Mucosa of rectum (tissue), 2 donors: ENCODE results near the gene GBX1.
A peak's percentile ranks its signal among the peaks of the same experiment; 100 is the strongest.

Source experiments
- H3K27ac ChIP-seq, 2 donors: one replicate each; pipeline ENCODE4 v1.7.0; 2013; ENCODE audit warnings: inconsistent platforms in 2 of 2, low read depth in 2 of 2, low read length in 2 of 2
- H3K27me3 ChIP-seq, 2 donors: one replicate each; pipeline ENCODE4 v1.7.0; 2013; ENCODE audit warnings: low read length in 2 of 2; ENCODE audit not compliant: control insufficient read depth in 2 of 2, insufficient read depth in 2 of 2
- H3K36me3 ChIP-seq, 2 donors: one replicate each; pipeline ENCODE4 v1.7.0; 2013; ENCODE audit warnings: low read length in 2 of 2; ENCODE audit not compliant: control insufficient read depth in 2 of 2, insufficient read depth in 2 of 2
- H3K4me1 ChIP-seq, 2 donors: one replicate each; pipeline ENCODE4 v1.7.0; 2013; ENCODE audit warnings: low read length in 2 of 2, mild to moderate bottlenecking in 1 of 2; ENCODE audit not compliant: control insufficient read depth in 2 of 2, insufficient read depth in 2 of 2
- H3K4me3 ChIP-seq, 2 donors: one replicate each; pipeline ENCODE4 v1.7.0; 2013; ENCODE audit warnings: low read length in 2 of 2
- H3K9ac ChIP-seq, 2 donors: one replicate each; pipeline ENCODE4 v1.7.0; 2013; ENCODE audit warnings: low read length in 2 of 2, low read depth in 1 of 2, mild to moderate bottlenecking in 1 of 2
- H3K9me3 ChIP-seq, 2 donors: one replicate each; pipeline ENCODE4 v1.7.0; 2013; ENCODE audit warnings: low read length in 2 of 2; ENCODE audit not compliant: control insufficient read depth in 2 of 2
- donor health status: healthy.
- donor health status: Normal muscosa, but diverticular disease.

Gene GBX1

GRCh38 chr7:151114151-151115090 is 53.1 kb downstream of the GBX1 start:
- Histone ChIP-seq H3K9me3 (no peaks in the 10 kb centered on the region), H3K27ac (no peak overlapping the region), H3K27me3 (no peaks in the 10 kb centered on the region), H3K4me1 (peaks cover 7 to 20% of the 10 kb centered on the region in 2 donors), H3K4me3 (peak overlapping the region; percentile 41 to 47), H3K9ac (peak overlapping the region in 1 of 2 donors; percentile 53), H3K36me3 (peaks cover 12 to 23% of the 10 kb centered on the region in 2 donors)

DNA sequence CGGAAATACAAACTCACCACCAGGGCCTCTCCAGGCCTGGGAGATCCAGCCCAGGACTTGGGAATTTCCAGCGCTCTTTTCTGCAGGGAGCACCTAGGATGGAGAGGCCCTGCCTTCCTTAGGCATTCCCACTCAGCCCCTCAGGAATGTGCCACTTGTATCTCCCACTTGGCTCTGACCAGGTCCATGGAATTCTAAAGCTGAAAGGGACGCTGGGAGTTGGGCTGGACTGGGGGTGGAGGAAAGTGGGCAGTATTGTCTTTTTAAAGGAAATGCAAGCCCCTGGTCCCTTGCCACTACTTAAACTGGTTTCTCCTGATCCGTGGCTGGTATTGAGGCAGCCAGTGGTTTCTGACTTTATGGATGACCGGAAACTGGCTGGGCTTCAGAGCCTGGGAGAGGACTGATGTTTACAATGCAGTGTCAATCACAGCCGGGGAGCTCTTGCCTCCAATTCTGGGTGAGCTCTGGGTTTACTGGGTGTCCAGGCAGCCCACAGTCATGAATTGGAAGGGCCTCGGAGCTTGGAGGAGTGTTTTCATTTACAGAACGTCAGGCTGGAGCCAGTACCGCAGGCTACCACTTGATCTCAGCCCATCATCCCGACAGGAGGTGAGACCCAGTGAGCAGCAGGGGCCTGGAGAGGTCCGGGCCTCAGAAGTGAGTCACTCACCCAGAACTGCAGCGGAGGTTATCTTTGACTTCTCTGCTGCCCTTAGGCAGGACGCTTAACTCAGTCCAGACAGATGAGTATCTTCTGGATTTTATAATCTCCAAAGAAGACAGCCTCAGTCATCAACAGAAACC is 53.9 kb downstream of the GBX1 start:
- no peak overlapping the region for H3K27ac ChIP-seq
- no peaks in the 10 kb centered on the region for H3K9me3 ChIP-seq
- H3K36me3 ChIP-seq, result peaks cover 4 to 16% of the 10 kb centered on the region in 2 donors
- peak overlapping the region; percentile 41 to 47 for H3K4me3 ChIP-seq
- H3K27me3 ChIP-seq, result no peaks in the 10 kb centered on the region
- no peak overlapping the region for H3K9ac ChIP-seq
- peaks cover 7 to 20% of the 10 kb centered on the region in 2 donors for H3K4me1 ChIP-seq

DNA sequence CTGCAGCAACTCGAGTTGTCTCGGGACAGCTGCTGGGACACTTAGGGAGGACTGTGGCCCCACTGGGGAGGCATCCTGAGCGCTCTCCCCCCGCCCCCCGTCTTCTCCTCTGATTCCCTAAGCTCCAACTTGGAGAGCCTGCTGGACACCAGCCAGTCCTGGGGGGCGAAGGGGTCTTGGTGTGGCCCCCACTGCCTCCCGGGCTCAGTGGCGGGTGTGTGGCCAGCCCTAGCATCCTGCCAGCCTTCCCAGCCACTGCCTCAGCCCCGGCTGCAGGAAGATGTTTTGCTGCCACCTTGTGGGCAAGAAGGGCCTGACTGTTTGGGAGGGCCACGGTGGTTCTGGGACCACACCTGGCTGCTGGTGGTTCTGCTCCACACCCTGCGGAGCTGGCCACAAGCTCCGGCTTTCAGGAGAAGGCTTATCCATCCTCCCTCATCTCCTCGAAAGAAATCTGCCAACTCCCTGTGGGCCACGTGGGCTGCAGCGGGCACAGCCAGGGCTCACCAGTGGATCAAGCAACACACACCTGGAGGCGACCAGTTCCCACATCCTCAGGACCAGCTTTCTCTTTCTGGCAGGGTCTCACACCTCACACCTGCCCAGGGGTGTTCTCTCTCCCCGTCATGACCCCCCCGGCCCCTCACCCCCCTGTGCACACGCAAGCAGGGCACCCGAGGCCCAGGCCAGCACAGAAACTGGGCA is 56.4 kb downstream of the GBX1 start:
- H3K27ac ChIP-seq, result no peak overlapping the region
- H3K9me3 ChIP-seq, result no peaks in the 10 kb centered on the region
- H3K4me1 ChIP-seq, result peaks cover 7 to 16% of the 10 kb centered on the region in 2 donors
- H3K27me3 ChIP-seq, result no peaks in the 10 kb centered on the region
- H3K4me3 ChIP-seq, result no peak overlapping the region
- H3K9ac ChIP-seq, result no peak overlapping the region
- no peaks in the 10 kb centered on the region for H3K36me3 ChIP-seq

DNA sequence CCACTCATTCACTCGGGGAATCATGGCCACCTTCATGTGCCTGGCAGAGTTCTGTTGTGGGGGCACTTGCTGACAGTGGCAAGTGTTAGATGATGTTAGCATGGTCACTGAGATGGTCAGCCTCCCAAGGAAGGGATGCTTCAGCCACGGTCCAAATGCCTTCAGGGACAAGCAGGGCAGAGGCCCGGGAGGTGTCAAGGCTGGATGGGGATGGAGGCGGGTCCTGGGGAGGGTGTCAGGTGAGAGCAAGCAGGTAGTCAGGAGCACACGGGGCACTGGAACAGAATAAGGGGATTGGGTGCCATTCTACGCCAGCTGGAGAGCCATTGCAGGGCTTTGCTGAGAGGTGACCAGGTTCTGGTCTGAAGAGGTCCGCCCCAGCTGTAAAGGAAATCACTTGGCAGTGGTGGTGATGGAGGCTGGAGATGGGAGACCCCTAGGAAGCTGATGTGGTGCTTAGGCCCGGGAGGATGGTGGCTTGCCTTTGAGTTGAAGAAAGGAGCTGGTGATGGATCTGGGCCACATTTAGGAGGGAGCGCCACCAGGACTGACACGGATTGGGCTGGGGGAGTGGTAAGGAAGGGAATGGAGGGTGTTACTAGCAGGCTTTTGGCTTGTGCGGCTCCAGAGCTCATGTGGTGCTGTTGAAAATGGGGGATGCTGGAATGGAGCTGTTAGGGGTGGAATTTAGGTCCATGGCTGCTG is 57.1 kb downstream of the GBX1 start:
- peaks cover 3 to 10% of the 10 kb centered on the region in 2 donors for H3K4me1 ChIP-seq
- no peaks in the 10 kb centered on the region for H3K36me3 ChIP-seq
- no peak overlapping the region for H3K9ac ChIP-seq
- no peaks in the 10 kb centered on the region for H3K27me3 ChIP-seq
- H3K9me3 ChIP-seq, result no peaks in the 10 kb centered on the region
- peak overlapping the region in 1 of 2 donors; percentile 16 for H3K27ac ChIP-seq
- H3K4me3 ChIP-seq, result no peak overlapping the region

DNA sequence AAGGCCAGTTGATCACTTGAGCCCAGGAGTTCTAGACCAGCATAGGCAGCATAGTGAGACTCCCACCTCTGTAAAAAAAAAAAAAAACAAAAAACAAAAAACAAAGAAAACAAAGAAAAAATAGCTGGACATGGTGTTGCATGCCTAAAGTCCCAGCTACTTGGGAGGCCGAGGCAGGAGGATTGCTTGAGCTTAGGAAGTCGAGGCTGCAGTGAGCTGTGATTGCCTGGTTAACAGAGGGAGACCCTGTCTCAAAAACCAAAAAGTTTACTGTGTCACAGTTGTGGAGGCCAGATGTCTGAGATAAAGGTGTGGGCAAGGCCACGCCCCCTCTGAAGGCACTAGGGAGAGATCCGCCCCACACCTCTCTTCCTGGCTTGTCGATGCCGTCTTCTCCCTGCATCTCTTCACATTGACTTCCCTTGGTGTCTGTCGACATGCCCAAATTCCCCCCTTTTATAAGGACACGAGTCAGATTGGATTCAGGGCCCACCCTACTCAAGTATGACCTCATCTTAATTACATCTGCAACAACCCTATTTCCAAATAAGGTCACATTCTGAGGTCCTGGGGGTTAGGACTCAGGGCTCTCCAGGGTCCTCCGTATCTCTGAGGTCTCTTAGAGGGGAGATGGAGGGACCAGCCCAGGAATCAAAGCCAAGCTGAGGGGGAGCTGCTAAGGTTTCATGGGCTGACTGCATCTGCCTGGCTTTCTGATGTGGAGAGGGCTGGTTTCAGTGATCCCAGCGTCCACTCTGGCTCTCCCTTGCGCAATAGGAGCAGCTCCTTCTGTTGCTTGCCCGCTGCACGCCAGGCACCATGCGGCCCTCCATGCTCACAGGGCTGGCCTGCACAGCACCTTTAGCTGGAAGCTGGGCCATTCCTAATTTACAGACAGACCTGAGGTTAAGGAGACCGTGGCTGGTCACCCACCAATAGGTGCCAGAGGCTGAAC is 58.1 kb downstream of the GBX1 start:
- H3K9me3 ChIP-seq, result no peaks in the 10 kb centered on the region
- peaks cover 0 to 3% of the 10 kb centered on the region in 2 donors for H3K36me3 ChIP-seq
- H3K4me3 ChIP-seq, result no peak overlapping the region
- H3K4me1 ChIP-seq, result peaks cover 3 to 10% of the 10 kb centered on the region in 2 donors
- no peak overlapping the region for H3K9ac ChIP-seq
- peak overlapping the region in 1 of 2 donors; percentile 16 for H3K27ac ChIP-seq
- no peaks in the 10 kb centered on the region for H3K27me3 ChIP-seq

GRCh38 chr7:151107882-151108281 is 59.6 kb downstream of the GBX1 start:
- Histone ChIP-seq H3K27ac (no peak overlapping the region), H3K4me3 (no peak overlapping the region), H3K4me1 (peaks cover 0 to 3% of the 10 kb centered on the region in 2 donors), H3K36me3 (peaks cover 0 to 4% of the 10 kb centered on the region in 2 donors), H3K9me3 (no peaks in the 10 kb centered on the region), H3K9ac (no peak overlapping the region), H3K27me3 (no peaks in the 10 kb centered on the region)

DNA sequence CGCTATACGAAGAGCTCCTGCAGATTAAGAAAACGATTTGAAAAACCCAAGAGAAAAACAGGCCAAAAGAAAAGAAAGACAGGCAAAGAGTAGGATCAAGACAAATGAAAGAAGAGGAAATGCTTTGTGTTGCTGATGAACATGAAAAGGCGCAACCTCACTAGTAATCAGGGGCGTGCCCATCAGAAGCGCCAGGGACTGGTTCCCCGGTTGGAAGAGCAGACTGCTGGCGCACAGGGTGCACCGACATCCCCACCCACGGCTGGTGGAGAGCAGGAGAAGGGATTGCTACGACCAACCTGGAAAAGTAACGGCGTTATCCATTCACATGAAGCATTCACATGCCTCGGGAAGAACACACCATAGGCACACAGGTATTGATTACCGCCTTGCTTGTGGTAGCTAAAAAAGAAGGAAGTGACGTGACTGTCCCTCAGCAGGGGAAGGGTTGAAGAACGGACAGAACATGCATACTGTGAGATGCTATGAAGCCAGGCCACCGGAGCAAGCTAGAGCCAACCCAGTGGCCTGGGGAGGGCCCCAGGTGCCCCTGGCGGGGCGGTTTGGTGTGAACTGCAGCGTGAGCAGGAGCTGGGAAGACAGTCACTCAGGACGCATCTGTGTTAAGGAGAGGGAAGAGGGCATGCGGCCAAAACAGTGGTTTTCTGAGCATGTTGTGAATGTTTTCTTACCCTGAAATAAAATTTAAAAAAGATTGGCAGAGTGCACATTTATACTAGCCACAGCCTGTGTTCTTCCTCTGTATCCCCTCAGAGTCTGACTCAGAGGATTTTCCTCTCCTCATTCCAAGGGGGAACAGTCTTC is 62.9 kb downstream of the GBX1 start:
- no peak overlapping the region for H3K27ac ChIP-seq
- H3K9me3 ChIP-seq, result no peaks in the 10 kb centered on the region
- H3K36me3 ChIP-seq, result peaks cover 0 to 4% of the 10 kb centered on the region in 2 donors
- H3K9ac ChIP-seq, result no peak overlapping the region
- no peaks in the 10 kb centered on the region for H3K27me3 ChIP-seq
- no peak overlapping the region for H3K4me3 ChIP-seq
- no peaks in the 10 kb centered on the region for H3K4me1 ChIP-seq

GRCh38 chr7:151103973-151104372 is 63.5 kb downstream of the GBX1 start:
- peaks cover 0 to 4% of the 10 kb centered on the region in 2 donors for H3K36me3 ChIP-seq
- H3K4me3 ChIP-seq, result no peak overlapping the region
- H3K9me3 ChIP-seq, result no peaks in the 10 kb centered on the region
- H3K4me1 ChIP-seq, result no peaks in the 10 kb centered on the region
- no peak overlapping the region for H3K9ac ChIP-seq
- H3K27ac ChIP-seq, result no peak overlapping the region
- no peaks in the 10 kb centered on the region for H3K27me3 ChIP-seq
